NCI-H510A (cell line): ENCODE data around the gene KTI12.
"Not testable (repeated sequence)": the region's sequence is repeated elsewhere in the genome, so short reads cannot be mapped to it uniquely, and the experiment has no call there.

ENCODE experiments used
- DNase-seq: peaks from one replicate; lab custom pipeline; 2025; lab: John Stamatoyannopoulos, UW

The KTI12 gene

DNA sequence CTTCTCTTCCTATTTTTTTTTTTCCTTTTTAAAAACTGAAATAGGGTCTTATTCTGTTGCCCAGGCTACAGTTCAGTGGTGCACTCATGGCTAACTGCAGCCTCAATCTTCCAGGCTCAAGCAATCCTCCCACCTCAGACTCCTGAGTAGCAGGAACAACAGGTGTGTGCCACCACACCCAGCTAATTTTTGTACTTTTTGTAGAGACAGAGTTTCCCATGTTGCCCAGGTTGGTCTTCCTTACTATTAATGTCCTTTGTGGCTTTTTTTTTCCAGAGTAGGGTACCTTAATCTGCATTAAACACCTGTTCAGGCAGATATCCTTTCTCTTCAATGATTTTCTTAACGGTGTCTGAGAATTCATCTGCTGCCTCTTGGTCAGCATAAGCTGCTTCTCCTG is 4.3 kb upstream of the KTI12 start:
- DNase-seq, result no peak

DNA sequence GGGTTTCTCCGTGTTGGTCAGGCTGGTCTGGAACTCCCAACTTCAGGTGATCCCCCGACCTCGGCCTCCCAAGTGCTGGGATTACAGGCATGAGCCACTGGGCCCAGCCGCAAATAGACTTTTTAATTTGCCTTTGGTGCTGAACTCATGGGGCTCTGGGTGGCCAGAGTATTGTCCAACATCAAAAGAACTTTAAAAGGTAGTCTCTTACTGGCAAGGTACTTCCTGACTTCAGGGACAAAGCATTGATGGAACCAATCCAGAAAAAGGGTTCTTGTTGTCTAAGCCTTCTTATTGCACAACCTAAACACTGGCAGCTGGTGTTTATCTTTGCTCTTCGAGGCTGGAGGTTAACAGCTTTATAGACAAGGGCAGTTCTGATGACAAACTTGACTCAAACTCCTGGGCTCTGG is 3.8 kb upstream of the KTI12 start:
- DNase-seq, result peak; percentile 48

- DNase-seq, result no peak
Measured at GRCh38 chr1:52034050-52034384, 407 bp upstream of the KTI12 start.

DNA sequence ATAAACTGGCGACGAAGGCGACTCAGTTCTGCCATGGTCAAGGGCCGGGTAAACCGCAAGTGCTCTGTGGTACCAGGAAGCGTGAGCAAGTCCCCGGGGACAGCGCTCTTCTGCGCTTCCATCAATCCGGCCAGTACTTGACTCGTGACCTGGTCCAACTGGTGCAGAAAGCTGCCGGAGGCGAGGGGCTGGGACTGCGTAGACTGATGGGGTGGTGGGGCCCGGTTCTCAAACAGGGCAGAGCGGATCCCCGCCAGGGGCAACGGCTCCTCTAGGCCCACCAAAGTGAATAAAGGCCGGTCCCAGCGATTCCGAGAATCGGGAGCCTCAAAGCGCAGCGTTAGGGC is 852 bp downstream of the KTI12 start:
- no peak for DNase-seq

- DNase-seq, result no peak
Measured at GRCh38 chr1:52032124-52032784, 1.4 kb downstream of the KTI12 start.

- not testable (repeated sequence) for DNase-seq
Measured at GRCh38 chr1:52028839-52029238, 4.8 kb downstream of the KTI12 start.

- DNase-seq, result no peak
Measured at GRCh38 chr1:52028328-52028727, 5.3 kb downstream of the KTI12 start.

- DNase-seq, result no peak
Measured at GRCh38 chr1:52026278-52026677, 7.3 kb downstream of the KTI12 start.

DNA sequence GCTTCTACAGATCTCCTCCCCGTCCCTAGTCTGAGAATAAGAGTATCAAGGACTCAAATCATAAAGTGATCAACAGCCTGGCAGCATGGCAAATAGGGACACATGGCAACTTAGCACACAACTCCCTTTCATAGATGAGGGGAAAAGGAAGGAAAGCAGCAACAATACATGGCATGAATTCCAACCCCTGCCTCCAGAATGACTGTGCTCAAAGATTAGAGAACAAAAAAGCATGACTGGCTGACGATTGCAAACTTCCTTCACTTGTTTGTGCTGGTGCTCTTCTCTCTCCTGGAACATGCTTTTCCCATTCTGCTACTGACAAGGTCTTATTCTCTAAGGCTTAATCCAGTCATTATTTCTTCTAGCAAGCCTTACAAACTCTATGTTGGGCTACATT is 11.5 kb downstream of the KTI12 start:
- no peak for DNase-seq

GRCh38 chr1:52008071-52008809 is 25.4 kb downstream of the KTI12 start:
- DNase-seq, result no peak

DNA sequence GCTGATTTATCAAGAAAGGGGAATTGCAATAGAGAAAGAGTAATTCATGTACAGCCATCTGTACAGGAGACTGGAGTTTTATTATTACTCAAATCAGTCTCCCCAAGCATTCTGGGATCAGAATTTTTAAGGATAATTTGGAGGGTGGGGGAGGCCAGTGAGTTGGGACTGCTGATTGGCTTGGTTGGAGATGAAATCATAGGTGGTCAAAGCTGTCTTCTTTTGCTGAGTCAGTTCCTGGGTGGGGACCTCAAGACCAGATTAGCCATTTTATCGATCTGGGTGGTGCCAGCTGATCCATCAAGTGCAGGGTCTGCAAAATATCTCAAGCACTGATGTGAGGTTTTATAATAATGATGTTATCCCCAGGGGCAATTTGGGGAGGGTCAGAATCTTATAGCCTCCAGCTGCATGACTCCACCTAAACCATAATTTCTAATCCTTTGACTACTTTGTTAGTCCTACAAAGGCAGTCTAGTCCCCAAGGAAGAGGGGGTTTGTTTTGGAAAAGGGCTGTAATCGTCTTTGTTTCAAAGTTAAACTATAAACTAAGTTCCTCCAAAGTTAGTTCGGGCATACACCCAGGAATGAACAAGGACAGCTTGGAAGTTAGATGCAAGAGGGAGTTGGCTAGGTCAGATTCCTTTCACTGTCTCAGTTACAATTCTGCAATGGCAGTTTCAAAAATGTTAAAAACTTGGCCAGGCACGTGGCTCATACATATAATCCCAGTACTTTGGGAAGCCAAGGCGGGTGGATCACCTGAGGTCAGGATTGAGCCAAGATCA is 26.2 kb downstream of the KTI12 start:
- DNase-seq, result no peak

GRCh38 chr1:52006081-52006553 is 27.5 kb downstream of the KTI12 start:
- DNase-seq, result not testable (repeated sequence)

DNA sequence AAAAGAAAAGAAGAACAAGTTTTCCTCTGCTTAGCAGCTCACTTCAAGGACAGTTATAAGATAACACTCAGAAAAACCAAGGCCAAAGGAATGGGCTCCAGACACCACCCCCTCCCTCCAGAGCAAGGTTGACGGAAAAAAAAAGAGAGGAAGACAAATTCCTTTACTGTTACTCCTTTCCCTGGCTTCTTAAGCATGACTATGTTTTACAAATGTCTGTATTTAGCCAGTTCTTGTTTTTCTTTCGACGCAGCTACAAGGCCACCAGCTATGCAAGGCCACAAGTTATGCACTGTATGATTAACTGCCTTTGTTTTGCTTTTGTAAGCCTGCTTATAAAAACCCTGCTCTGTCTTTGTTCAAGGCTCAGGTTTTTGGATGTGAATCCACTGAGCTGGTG is 28.1 kb downstream of the KTI12 start:
- DNase-seq, result not testable (repeated sequence)

- DNase-seq, result no peak
Measured at GRCh38 chr1:52003877-52004276, 29.7 kb downstream of the KTI12 start.

DNA sequence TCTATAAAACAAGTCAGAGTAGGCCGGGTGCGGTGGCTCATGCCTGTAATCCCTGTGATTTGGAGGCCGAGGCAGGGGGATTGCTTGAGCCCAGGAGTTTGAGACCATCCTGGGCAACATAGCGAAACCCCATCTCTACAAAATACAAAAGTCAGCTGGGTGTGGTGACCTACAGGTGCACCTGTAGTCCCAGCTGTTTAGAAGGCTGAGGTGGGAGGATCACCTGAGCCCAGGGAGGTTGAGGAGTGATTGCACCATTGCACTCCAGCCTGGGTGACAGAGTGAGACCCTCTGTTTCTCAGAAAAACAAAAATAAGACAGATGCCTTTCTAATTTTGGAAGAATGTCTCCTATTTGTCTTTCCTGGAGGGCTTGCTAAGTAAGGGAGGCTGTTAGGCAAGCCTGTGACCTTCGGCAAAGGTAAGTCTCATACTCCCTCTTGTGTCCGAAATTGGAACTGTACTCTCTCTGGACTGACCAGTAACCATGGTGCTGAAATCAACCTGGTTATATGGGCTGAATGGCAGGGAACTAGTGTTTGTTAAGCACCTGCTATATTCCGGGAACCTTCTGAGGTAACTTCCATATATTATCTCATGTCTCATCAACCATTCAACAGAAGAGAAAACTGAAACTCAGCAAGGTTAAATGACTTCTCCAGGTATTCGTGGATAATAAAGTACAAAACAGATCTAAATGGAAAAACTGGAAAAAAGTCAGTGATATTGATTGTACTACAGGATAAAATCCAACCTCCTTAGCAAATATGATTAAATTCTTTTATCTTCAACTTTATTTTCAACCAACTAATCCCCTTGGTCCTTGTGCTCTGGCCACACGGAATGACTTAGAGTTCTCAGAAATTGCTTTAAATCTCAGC is 31.3 kb downstream of the KTI12 start:
- peak; percentile 64 for DNase-seq

DNA sequence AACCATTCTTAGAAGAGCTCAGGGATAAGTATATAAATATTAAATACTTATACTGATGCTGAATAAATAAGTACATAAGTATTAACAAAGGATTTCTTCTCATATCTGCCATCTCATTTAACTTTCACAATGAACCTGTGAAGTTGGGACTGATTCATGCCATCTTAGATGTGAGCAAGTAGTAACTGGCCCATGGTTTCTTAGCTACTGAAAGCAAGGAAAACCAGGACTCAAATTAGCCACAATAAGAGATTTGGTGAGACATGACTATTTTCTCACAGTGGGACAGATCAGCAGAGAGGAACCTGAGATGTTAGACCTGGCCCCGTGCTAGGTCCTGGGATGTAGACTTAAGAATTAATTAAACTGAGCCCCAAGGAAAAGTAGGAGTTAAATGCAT is 34.9 kb downstream of the KTI12 start:
- no peak for DNase-seq

- no peak for DNase-seq
Measured at GRCh38 chr1:51997974-51998382, 35.6 kb downstream of the KTI12 start.

- DNase-seq, result peak; percentile 67
Measured at GRCh38 chr1:51990478-51990965, 43.1 kb downstream of the KTI12 start, which contains the start of gene RAB3B. Gene RAB3B (minus strand): TSS chr1:51990700. CDS start chr1:51977117, 13,583 bp downstream.

GRCh38 chr1:51989582-51990477 is 43.8 kb downstream of the KTI12 start:
- no peak for DNase-seq

- no peak for DNase-seq
Measured at GRCh38 chr1:51988254-51988653, 45.4 kb downstream of the KTI12 start.

DNA sequence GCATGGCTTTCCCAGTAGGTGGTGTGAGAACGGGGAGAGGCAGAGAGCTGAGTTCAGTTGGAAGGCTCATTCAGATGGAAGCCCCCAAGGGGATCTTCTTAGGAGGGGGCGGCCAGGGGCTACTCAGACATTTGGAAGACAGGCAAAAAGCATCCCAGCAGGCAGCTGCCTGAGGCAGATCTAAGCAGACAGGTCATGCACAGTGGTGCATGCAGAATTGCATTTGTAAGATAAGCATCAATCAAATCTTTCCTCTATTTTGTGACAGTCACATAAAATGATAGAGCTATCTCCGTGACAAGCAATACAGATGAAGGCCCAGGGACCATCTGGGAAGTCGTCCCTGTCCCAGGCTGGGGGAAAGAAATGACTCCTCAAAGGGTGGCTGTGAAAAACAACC is 46.9 kb downstream of the KTI12 start:
- no peak for DNase-seq
